ENCODE measurements around the gene GATC. TPM values are rescaled to one million over a fixed set of nuclear protein-coding genes. Genes with fewer than 3 reads are reported as not detected.

Gene GATC
- total and polyA plus RNA-seq, 10 of the 15 experiments (the other 5 are each of a cell fraction or from before 2014, with no cell fraction given) = 5.1 to 40.3 (median 22.9) TPM

DNA sequence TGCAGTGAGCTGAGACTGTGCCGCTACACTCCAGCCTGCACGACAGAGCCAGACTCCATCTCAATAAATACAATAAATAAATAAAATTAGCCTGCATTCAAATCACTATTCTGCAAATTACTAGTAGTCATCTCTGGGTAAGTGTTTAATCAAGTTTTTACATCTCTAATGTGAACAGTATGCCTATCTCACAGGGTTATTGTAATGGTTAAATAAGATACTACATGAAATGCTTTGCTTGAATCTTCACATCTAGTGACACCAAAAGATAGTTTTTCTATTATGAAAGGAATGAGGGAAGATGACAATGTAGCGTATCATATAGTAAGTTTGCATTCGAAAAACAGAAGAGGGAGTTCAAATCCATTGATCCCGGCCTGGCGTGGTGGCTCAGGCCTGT is 21.2 kb downstream of the GATC start:
- H3K4me2 ChIP-seq (ENCODE audit: control insufficient read depth, insufficient read depth) = peak overlapping the region; percentile 38
- no peak for TF ChIP-seq CBFB (IDR thresholded peaks at IDR 0.05; ENCODE audit: low read depth)
- BruUV-seq (replicated peaks) = no TSS peak
- ATAC-seq (no peak), DNase-seq (ENCODE audit: low read depth, low spot score) (no peak), FAIRE-seq (no peak)
- peaks cover 15 to 33% of the 10 kb centered on the region in 2 experiments for H3K36me3 ChIP-seq (ENCODE audit: control insufficient read depth in 2 of 2, insufficient read depth in 2 of 2, low read length in 1 of 2)
- in situ Hi-C loops (cut with MboI) (no loop called here), intact Hi-C loops (cut with micrococcal nuclease; ENCODE audit: unreplicated experiment) (no loop called here)
- CTCF ChIA-PET = interaction anchor here (0.6 to 5.9 kb wide), 17 partner anchors 8 to 332 kb away, joined by 3 to 39 read pairs (median 5); partner anchors contain the start of gene COX6A1
- peaks cover 10% of the 10 kb centered on the region for H4K20me1 ChIP-seq (ENCODE audit: control insufficient read depth, insufficient read depth)
- no peak overlapping the region for H3K4me3 ChIP-seq
- no peaks in the 10 kb centered on the region for H3K9me3 ChIP-seq (replicated peaks; ENCODE audit: control insufficient read depth, insufficient read depth, low read length)
- no peak overlapping the region for H3K27ac ChIP-seq (ENCODE audit: control insufficient read depth, insufficient read depth)
- peaks cover 12% of the 10 kb centered on the region for H3K4me1 ChIP-seq (ENCODE audit: control insufficient read depth, insufficient read depth, low read length)
- SMC1A ChIA-PET (ENCODE audit: uncharacterized antibody, unreplicated experiment) = interaction anchor here (0.5 to 2.7 kb wide), 3 partner anchors 11 to 83 kb away, joined by 3 to 6 read pairs (median 3); no protein-coding TSS in a partner anchor
- H3K9ac ChIP-seq (ENCODE audit: control insufficient read depth, insufficient read depth, low read length) = no peak overlapping the region
- 86% methylated on average over 6 of the region's 6 CpGs for WGBS (ENCODE audit: insufficient coverage, insufficient replicate concordance, low lambda C conversion rate, missing lambda C conversion rate)
- no peak overlapping the region for H2AFZ ChIP-seq (ENCODE audit: control insufficient read depth, low read depth, low read length)
- RAD21 ChIA-PET (ENCODE audit: unreplicated experiment) = interaction anchor here (1.9 kb wide), 1 partner anchor 29 kb away, joined by 8 read pairs; the partner anchor contains the start of gene DYNLL1
- POLR2A ChIA-PET = interaction anchor here (1.2 to 1.5 kb wide), 3 partner anchors 10 to 61 kb away, joined by 4 to 7 read pairs (median 4); partner anchors contain the start of gene COQ5
- peaks cover 49% of the 10 kb centered on the region for H3K79me2 ChIP-seq (ENCODE audit: control insufficient read depth, insufficient read depth, low read length)
- no peaks in the 10 kb centered on the region for H3K27me3 ChIP-seq (replicated peaks in 1 of 2; ENCODE audit: control insufficient read depth in 2 of 2, insufficient read depth in 2 of 2, low read length in 1 of 2)

DNA sequence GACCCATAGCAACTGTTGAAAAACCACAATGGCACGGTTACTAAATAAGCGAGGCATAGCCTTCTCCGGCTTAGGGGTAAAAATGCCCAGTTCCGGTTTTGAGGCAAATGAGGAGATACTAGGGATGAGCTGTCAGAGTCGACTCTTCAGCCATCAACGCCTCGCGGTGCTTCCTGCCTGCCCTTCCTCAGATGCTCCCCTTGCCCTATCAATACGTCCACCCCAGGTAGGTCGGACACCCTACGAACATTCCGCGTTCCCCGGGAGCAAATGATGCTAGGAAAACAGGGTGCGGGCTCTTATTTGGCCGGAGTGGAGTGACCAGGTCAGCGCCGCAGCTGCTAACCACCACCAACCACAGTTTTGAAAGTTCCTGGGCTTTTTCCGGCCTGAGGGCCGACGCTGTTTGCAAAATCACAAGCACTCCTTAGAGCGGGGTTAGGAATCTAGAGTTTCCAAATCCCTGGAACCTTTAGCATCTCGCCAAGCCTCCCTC is 22.1 kb downstream of the GATC start:
- H3K4me3 ChIP-seq = peak overlapping the region; percentile 87
- peak overlapping the region; percentile 84 for H3K9ac ChIP-seq (ENCODE audit: control insufficient read depth, insufficient read depth, low read length)
- no peaks in the 10 kb centered on the region for H3K9me3 ChIP-seq (replicated peaks; ENCODE audit: control insufficient read depth, insufficient read depth, low read length)
- ChIA-PET POLR2A (interaction anchor here (0.5 to 1.8 kb wide), 10 partner anchors 11 to 440 kb away, joined by 3 to 8 read pairs (median 4); partner anchors contain the start of genes COQ5 and DYNLL1), RAD21 (ENCODE audit: unreplicated experiment) (interaction anchor here (0.8 to 1.9 kb wide), 3 partner anchors 26 to 70 kb away, joined by 3 to 8 read pairs (median 4); partner anchors contain the start of gene DYNLL1), SMC1A (ENCODE audit: uncharacterized antibody, unreplicated experiment) (interaction anchor here (0.6 to 2.8 kb wide), 12 partner anchors 10 to 114 kb away, joined by 3 to 10 read pairs (median 3); partner anchors contain the start of gene DYNLL1), CTCF (interaction anchor here (0.6 to 5.9 kb wide), 15 partner anchors 10 to 1000 kb away, joined by 3 to 39 read pairs (median 3); partner anchors contain the start of genes COX6A1 and POP5)
- peaks cover 49% of the 10 kb centered on the region for H3K79me2 ChIP-seq (ENCODE audit: control insufficient read depth, insufficient read depth, low read length)
- peak overlapping the region; percentile 80 for H3K27ac ChIP-seq (ENCODE audit: control insufficient read depth, insufficient read depth)
- DNase-seq (ENCODE audit: low read depth, low spot score) = no peak
- FAIRE-seq = peak; percentile 71
- in situ Hi-C loops (cut with MboI) = no loop called here
- whole genome bisulfite sequencing (ENCODE audit: insufficient coverage, insufficient replicate concordance, low lambda C conversion rate, missing lambda C conversion rate) = under 1% methylated on average over 23 of the region's 23 CpGs
- no peaks in the 10 kb centered on the region for H3K27me3 ChIP-seq (replicated peaks in 1 of 2; ENCODE audit: control insufficient read depth in 2 of 2, insufficient read depth in 2 of 2, low read length in 1 of 2)
- H3K36me3 ChIP-seq (ENCODE audit: control insufficient read depth in 2 of 2, insufficient read depth in 2 of 2, low read length in 1 of 2) = peaks cover 7 to 24% of the 10 kb centered on the region in 2 experiments
- no peak overlapping the region for H2AFZ ChIP-seq (ENCODE audit: control insufficient read depth, low read depth, low read length)
- BruUV-seq (replicated peaks) = TSS peak; percentile 57
- ATAC-seq = peak; percentile 34
- intact Hi-C loops (cut with micrococcal nuclease; ENCODE audit: unreplicated experiment) = loop anchor here (1.0 to 2.0 kb wide), 4 partner anchors 22 to 66 kb away; partner anchors contain the start of genes COX6A1, DYNLL1, GATC and RNF10
- H3K4me2 ChIP-seq (ENCODE audit: control insufficient read depth, insufficient read depth) = peak overlapping the region; percentile 80
- H3K4me1 ChIP-seq (ENCODE audit: control insufficient read depth, insufficient read depth, low read length) = peaks cover 12% of the 10 kb centered on the region
- peaks cover 10% of the 10 kb centered on the region for H4K20me1 ChIP-seq (ENCODE audit: control insufficient read depth, insufficient read depth)
- TF ChIP-seq SREBF2 (IDR thresholded peaks at IDR 0.05; ENCODE audit: low read length) = no peak
- TF ChIP-seq ESRRA (IDR thresholded peaks at IDR 0.05; ENCODE audit: low read length) = no peak
- TF ChIP-seq, protein P1, sequence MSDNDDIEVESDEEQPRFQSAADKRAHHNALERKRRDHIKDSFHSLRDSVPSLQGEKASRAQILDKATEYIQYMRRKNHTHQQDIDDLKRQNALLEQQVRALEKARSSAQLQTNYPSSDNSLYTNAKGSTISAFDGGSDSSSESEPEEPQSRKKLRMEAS (IDR thresholded peaks at IDR 0.05; ENCODE audit: low read depth, low read length) = no peak
- TF ChIP-seq, protein P2, sequence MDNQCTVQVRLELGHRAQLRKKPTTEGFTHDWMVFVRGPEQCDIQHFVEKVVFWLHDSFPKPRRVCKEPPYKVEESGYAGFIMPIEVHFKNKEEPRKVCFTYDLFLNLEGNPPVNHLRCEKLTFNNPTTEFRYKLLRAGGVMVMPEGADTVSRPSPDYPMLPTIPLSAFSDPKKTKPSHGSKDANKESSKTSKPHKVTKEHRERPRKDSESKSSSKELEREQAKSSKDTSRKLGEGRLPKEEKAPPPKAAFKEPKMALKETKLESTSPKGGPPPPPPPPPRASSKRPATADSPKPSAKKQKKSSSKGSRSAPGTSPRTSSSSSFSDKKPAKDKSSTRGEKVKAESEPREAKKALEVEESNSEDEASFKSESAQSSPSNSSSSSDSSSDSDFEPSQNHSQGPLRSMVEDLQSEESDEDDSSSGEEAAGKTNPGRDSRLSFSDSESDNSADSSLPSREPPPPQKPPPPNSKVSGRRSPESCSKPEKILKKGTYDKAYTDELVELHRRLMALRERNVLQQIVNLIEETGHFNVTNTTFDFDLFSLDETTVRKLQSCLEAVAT (IDR thresholded peaks at IDR 0.05) = no peak
- TF ChIP-seq, protein P3, sequence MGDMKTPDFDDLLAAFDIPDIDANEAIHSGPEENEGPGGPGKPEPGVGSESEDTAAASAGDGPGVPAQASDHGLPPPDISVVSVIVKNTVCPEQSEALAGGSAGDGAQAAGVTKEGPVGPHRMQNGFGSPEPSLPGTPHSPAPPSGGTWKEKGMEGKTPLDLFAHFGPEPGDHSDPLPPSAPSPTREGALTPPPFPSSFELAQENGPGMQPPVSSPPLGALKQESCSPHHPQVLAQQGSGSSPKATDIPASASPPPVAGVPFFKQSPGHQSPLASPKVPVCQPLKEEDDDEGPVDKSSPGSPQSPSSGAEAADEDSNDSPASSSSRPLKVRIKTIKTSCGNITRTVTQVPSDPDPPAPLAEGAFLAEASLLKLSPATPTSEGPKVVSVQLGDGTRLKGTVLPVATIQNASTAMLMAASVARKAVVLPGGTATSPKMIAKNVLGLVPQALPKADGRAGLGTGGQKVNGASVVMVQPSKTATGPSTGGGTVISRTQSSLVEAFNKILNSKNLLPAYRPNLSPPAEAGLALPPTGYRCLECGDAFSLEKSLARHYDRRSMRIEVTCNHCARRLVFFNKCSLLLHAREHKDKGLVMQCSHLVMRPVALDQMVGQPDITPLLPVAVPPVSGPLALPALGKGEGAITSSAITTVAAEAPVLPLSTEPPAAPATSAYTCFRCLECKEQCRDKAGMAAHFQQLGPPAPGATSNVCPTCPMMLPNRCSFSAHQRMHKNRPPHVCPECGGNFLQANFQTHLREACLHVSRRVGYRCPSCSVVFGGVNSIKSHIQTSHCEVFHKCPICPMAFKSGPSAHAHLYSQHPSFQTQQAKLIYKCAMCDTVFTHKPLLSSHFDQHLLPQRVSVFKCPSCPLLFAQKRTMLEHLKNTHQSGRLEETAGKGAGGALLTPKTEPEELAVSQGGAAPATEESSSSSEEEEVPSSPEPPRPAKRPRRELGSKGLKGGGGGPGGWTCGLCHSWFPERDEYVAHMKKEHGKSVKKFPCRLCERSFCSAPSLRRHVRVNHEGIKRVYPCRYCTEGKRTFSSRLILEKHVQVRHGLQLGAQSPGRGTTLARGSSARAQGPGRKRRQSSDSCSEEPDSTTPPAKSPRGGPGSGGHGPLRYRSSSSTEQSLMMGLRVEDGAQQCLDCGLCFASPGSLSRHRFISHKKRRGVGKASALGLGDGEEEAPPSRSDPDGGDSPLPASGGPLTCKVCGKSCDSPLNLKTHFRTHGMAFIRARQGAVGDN (IDR thresholded peaks at IDR 0.05) = no peak
- TF ChIP-seq SPI1 (IDR thresholded peaks at IDR 0.05; ENCODE audit: borderline replicate concordance, insufficient read depth, low read depth, low read length) = peak; percentile 77
- TF ChIP-seq POLR2A (IDR thresholded peaks at IDR 0.05; ENCODE audit: low read depth, low read length) = peak; percentile 65
- no peak for TF ChIP-seq PML (IDR thresholded peaks at IDR 0.05; ENCODE audit: low read length)
- no peak for TF ChIP-seq RELA (IDR thresholded peaks at IDR 0.05; ENCODE audit: borderline replicate concordance, partially characterized antibody)

All from GM12878 (cell line).